GM18517 (cell line): ENCODE measurements around the gene RBFOX2.
"Not testable (repeated sequence)": the region's sequence is repeated elsewhere in the genome, so short reads cannot be mapped to it uniquely, and the experiment has no call there.

Source experiments
- ATAC-seq: cut with Tn5 transposase; IDR thresholded peaks from one replicate; pipeline ENCODE4 v1.9.1; 2021; ENCODE audit warnings: mild to moderate bottlenecking, moderate library complexity; ENCODE audit not compliant: unreplicated experiment

The RBFOX2 gene

GRCh38 chr22:35726398-35726797 is 302.2 kb downstream of the RBFOX2 start:
- no peak for ATAC-seq

GRCh38 chr22:35725521-35725920 is 303.1 kb downstream of the RBFOX2 start:
- ATAC-seq: no peak

- no peak for ATAC-seq
Measured at GRCh38 chr22:35721960-35722359, 306.7 kb downstream of the RBFOX2 start.

- no peak for ATAC-seq
Measured at GRCh38 chr22:35719212-35719875, 309.3 kb downstream of the RBFOX2 start.

GRCh38 chr22:35717572-35717971 is 311.1 kb downstream of the RBFOX2 start, which contains the start of gene APOL5:
TSS of gene APOL5 (plus strand) at chr22:35717872. CDS start at chr22:35717872, 0 bp downstream.
- no peak for ATAC-seq

- no peak for ATAC-seq
Measured at GRCh38 chr22:35712672-35713071, 316.0 kb downstream of the RBFOX2 start.

GRCh38 chr22:35711336-35711735 is 317.3 kb downstream of the RBFOX2 start:
- no peak for ATAC-seq

GRCh38 chr22:35708917-35709316 is 319.7 kb downstream of the RBFOX2 start:
- ATAC-seq: no peak

- ATAC-seq: no peak
Measured at GRCh38 chr22:35708453-35708852, 320.2 kb downstream of the RBFOX2 start.

- ATAC-seq: no peak
Measured at GRCh38 chr22:35705141-35705540, 323.5 kb downstream of the RBFOX2 start.

GRCh38 chr22:35703861-35704584 is 324.6 kb downstream of the RBFOX2 start:
- no peak for ATAC-seq

- ATAC-seq: not testable (repeated sequence)
Measured at GRCh38 chr22:35699852-35700251, 328.8 kb downstream of the RBFOX2 start.

GRCh38 chr22:35697142-35697541 is 331.5 kb downstream of the RBFOX2 start:
- no peak for ATAC-seq

- no peak for ATAC-seq
Measured at GRCh38 chr22:35695202-35695601, 333.4 kb downstream of the RBFOX2 start.

- no peak for ATAC-seq
Measured at GRCh38 chr22:35690001-35690400, 338.6 kb downstream of the RBFOX2 start.

- no peak for ATAC-seq
Measured at GRCh38 chr22:35688913-35689675, 339.5 kb downstream of the RBFOX2 start.
